Measurements from ENCODE around the gene CST1. TPM values are rescaled to one million over a fixed set of nuclear protein-coding genes. Genes with fewer than 3 reads are reported as not detected.
"Not testable (repeated sequence)": the region's sequence is repeated elsewhere in the genome, so short reads cannot be mapped to it uniquely, and the experiment has no call there.

CST1 gene
- total RNA-seq, 1 donor from 2014 or later, result not detected

DNA sequence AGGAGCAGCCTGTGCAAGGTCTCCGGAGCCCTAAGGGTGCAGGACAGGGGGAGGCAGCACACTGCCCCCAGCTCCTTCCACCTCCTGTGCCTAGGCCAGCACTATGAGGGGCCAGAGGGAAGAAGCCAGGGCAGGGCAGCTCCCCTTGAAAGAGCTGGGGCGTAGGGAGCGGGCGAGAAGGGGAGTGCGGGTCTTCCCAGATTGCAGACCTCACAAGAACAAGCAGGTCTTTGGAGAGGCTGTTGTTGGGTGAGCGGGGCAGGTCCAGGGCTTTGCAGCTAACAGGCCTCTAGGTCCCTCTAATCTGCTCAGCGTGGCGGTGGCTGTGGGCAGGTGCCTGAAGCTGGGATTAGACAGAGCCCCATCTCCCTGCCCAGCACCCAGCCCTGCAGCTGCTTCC, 22.4 kb upstream of the CST1 start:
- Histone ChIP-seq H3K27ac (no peak overlapping the region), H3K4me1 (peaks cover 5% of the 10 kb centered on the region), H3K4me2 (no peak overlapping the region), H3K4me3 (no peak overlapping the region), H3F3A (ENCODE audit: low read depth) (no peaks in the 10 kb centered on the region), H3K27me3 (peaks cover 8% of the 10 kb centered on the region), H2AFZ (replicated peaks) (no peak overlapping the region), H3K9me3 (ENCODE audit: low read depth) (no peaks in the 10 kb centered on the region), H3K36me3 (no peaks in the 10 kb centered on the region), H4K20me1 (ENCODE audit: low read depth) (no peaks in the 10 kb centered on the region), H3K9ac (no peak overlapping the region), H3K79me2 (ENCODE audit: low read depth) (no peaks in the 10 kb centered on the region)
- peaks cover 12% of the 10 kb centered on the region for H3K4me1 Mint-ChIP-seq
- H3K4me3 Mint-ChIP-seq, result no peak overlapping the region
- no peak overlapping the region for H3K27ac Mint-ChIP-seq
- H3K27me3 Mint-ChIP-seq (ENCODE audit: insufficient read depth, low read depth), result peaks cover 4% of the 10 kb centered on the region
- TF ChIP-seq, protein P1, sequence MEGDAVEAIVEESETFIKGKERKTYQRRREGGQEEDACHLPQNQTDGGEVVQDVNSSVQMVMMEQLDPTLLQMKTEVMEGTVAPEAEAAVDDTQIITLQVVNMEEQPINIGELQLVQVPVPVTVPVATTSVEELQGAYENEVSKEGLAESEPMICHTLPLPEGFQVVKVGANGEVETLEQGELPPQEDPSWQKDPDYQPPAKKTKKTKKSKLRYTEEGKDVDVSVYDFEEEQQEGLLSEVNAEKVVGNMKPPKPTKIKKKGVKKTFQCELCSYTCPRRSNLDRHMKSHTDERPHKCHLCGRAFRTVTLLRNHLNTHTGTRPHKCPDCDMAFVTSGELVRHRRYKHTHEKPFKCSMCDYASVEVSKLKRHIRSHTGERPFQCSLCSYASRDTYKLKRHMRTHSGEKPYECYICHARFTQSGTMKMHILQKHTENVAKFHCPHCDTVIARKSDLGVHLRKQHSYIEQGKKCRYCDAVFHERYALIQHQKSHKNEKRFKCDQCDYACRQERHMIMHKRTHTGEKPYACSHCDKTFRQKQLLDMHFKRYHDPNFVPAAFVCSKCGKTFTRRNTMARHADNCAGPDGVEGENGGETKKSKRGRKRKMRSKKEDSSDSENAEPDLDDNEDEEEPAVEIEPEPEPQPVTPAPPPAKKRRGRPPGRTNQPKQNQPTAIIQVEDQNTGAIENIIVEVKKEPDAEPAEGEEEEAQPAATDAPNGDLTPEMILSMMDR (IDR thresholded peaks at IDR 0.05), result no peak
- no peak for TF ChIP-seq EZH2phosphoT487 (IDR thresholded peaks at IDR 0.05)
- no peak for TF ChIP-seq EZH2 (IDR thresholded peaks at IDR 0.05)
- no peak for DNase-seq (ENCODE audit: low spot score)
- no peaks in the 10 kb centered on the region for H3K9me3 Mint-ChIP-seq
- no peaks in the 10 kb centered on the region for H3K36me3 Mint-ChIP-seq

DNA sequence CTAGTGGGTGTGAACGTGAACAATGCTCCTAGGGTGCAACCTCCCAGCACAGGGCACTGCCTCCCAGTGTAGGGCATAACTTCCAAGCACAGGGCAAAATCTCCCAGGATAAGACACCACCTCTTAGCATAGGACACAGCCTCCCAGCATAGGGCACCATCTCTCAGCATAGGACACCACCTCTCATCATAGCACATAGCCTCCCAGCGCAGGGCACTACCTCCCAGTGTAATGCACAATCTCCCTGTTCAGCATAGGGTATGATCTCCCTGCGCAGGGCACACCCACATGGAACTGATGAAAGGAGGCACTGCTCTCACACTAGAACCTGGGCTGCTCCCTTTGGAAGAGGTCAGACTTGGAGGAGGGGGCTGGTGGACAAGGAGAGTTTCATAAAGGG, 21.3 kb upstream of the CST1 start:
- no peaks in the 10 kb centered on the region for H3K9me3 Mint-ChIP-seq
- H3K36me3 ChIP-seq, result no peaks in the 10 kb centered on the region
- peaks cover 5% of the 10 kb centered on the region for H3K4me1 ChIP-seq
- no peaks in the 10 kb centered on the region for H3K79me2 ChIP-seq (ENCODE audit: low read depth)
- H3K4me1 Mint-ChIP-seq, result peaks cover 12% of the 10 kb centered on the region
- H3K27me3 ChIP-seq, result peaks cover 8% of the 10 kb centered on the region
- no peak overlapping the region for H3K4me2 ChIP-seq
- no peaks in the 10 kb centered on the region for H3F3A ChIP-seq (ENCODE audit: low read depth)
- no peak overlapping the region for H3K4me3 Mint-ChIP-seq
- H3K9ac ChIP-seq, result no peak overlapping the region
- DNase-seq (ENCODE audit: low spot score), result no peak
- no peak overlapping the region for H3K27ac ChIP-seq
- TF ChIP-seq EZH2phosphoT487 (IDR thresholded peaks at IDR 0.05) (no peak), EZH2 (IDR thresholded peaks at IDR 0.05) (no peak)
- TF ChIP-seq, protein P1 (IDR thresholded peaks at IDR 0.05), result no peak
- no peak overlapping the region for H2AFZ ChIP-seq (replicated peaks)
- no peak overlapping the region for H3K27ac Mint-ChIP-seq
- no peaks in the 10 kb centered on the region for H3K27me3 Mint-ChIP-seq (ENCODE audit: insufficient read depth, low read depth)
- no peaks in the 10 kb centered on the region for H4K20me1 ChIP-seq (ENCODE audit: low read depth)
- H3K9me3 ChIP-seq (ENCODE audit: low read depth), result no peaks in the 10 kb centered on the region
- H3K4me3 ChIP-seq, result no peak overlapping the region
- H3K36me3 Mint-ChIP-seq, result no peaks in the 10 kb centered on the region

DNA sequence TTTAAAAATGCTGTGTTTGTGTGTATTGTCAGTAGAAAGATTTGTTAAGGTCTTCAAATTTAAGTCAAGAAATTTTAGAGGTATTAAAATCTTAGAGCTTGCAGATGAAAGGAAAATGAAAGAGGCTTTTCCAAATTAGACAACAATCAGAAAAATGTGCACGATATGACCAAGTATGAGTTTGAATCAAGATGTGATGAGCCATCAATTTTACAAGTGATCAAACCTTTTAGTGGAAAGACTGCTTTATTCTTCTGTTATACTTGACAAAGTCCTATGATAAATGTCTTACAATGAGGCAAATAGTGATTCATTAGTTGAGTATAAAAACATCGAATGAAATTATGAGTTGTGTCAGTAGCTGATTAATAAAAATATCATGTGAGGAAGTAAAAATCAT, 19.6 kb upstream of the CST1 start:
- Histone ChIP-seq H3K79me2 (ENCODE audit: low read depth) (no peaks in the 10 kb centered on the region), H3K4me2 (no peak overlapping the region), H4K20me1 (ENCODE audit: low read depth) (no peaks in the 10 kb centered on the region), H3K27me3 (peaks cover 8% of the 10 kb centered on the region), H3F3A (ENCODE audit: low read depth) (no peaks in the 10 kb centered on the region), H3K9me3 (ENCODE audit: low read depth) (no peaks in the 10 kb centered on the region), H3K9ac (no peak overlapping the region), H3K4me3 (no peak overlapping the region), H3K36me3 (no peaks in the 10 kb centered on the region), H3K27ac (no peak overlapping the region), H2AFZ (replicated peaks) (no peak overlapping the region), H3K4me1 (no peaks in the 10 kb centered on the region)
- Mint-ChIP-seq H3K4me3 (no peak overlapping the region), H3K27me3 (ENCODE audit: insufficient read depth, low read depth) (no peaks in the 10 kb centered on the region), H3K36me3 (no peaks in the 10 kb centered on the region), H3K4me1 (peaks cover 2% of the 10 kb centered on the region), H3K27ac (no peak overlapping the region), H3K9me3 (peaks cover 2% of the 10 kb centered on the region)
- TF ChIP-seq, protein P1 (IDR thresholded peaks at IDR 0.05), result no peak
- TF ChIP-seq EZH2 (IDR thresholded peaks at IDR 0.05) (no peak), EZH2phosphoT487 (IDR thresholded peaks at IDR 0.05) (no peak)
- DNase-seq (ENCODE audit: low spot score), result no peak

DNA sequence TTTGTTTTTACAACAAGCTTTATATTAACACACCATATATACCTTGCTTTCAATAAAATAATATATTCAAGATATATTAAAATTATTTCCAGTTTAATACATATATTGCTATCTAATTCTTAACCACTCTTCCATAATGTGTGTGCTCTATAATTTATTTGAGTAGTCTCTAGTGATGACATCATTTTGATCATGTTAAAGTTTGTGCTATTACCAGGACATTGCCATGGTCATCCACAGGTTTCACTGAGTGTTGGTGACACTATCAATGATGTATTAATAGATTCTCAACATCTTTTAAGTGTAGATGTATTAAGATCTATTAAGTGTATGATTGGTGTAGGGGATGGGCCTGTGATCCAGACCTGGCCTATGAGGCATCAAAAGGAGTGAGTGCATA, 17.8 kb upstream of the CST1 start:
- H3K79me2 ChIP-seq (ENCODE audit: low read depth); H3K27me3 Mint-ChIP-seq (ENCODE audit: insufficient read depth, low read depth); H3K9ac ChIP-seq; H3K4me2 ChIP-seq; DNase-seq (ENCODE audit: low spot score); H3K9me3 Mint-ChIP-seq; H3K9me3 ChIP-seq (ENCODE audit: low read depth); H3K4me3 Mint-ChIP-seq; H3K36me3 Mint-ChIP-seq; H2AFZ ChIP-seq (replicated peaks); H3F3A ChIP-seq (ENCODE audit: low read depth); H3K4me1 ChIP-seq; H3K27ac ChIP-seq; H3K36me3 ChIP-seq; H4K20me1 ChIP-seq (ENCODE audit: low read depth); H3K4me1 Mint-ChIP-seq; H3K27ac Mint-ChIP-seq; H3K4me3 ChIP-seq: not testable (repeated sequence)
- H3K27me3 ChIP-seq, result peaks cover 11% of the 10 kb centered on the region
